Stimulated activated CD4-positive, alpha-beta T cell treated with anti-CD3 and anti-CD28 coated beads, Interleukin-15, amount 100 ng/mL, for 1 hour (primary cell): ENCODE data around the gene ZNF552.
"Not testable (repeated sequence)": the region's sequence is repeated elsewhere in the genome, so short reads cannot be mapped to it uniquely, and the experiment has no call there.

ENCODE experiments used
- DNase-seq, 2 donors: peaks; one replicate each; pipeline ENCODE4 v3.0.0-alpha.2; 2020; ENCODE audit warnings: low read depth in 1 of 2, low spot score in 1 of 2

The ZNF552 gene

DNA sequence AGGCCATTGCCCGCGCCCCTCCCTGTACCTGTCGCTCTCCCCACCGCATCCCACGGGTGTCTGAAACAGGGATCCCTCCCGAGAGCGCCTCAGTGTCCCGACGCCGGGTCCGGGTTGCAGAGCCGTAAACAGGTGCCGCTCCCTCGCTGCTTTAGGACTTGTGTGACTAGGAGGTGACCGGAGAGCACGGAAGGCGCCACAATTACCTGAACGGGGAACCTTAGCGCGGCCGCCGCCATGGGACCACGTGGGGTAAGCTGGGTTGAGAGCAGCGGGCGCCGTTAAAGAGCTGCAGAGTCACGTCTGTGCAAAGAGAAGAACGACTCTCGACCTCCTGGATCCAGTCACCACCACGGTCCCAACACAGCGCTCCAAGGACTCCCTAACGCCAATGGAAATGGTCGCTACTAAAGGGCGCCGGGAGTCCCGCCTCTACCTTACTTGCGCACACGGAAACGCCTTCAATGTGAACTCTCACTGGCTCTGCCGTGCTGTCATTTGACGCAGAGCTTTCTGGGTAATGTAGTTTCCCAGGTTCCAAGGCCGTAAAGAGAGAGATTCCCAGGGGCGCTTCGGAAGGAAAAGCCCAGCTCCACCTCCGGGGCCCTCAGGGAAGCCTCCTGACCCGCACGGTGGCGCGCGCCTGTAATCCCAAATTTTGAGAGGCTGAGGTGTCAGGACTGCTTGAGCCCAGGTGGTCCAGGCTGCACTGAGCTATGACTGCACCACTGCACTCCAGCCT is at the start of gene ZNF552:
Gene ZNF552 (minus strand): TSS at position 409 of the 742 bp plus-strand sequence. CDS start 170 bp downstream, at position 239.
- peak; percentile 43 to 48 for DNase-seq

DNA sequence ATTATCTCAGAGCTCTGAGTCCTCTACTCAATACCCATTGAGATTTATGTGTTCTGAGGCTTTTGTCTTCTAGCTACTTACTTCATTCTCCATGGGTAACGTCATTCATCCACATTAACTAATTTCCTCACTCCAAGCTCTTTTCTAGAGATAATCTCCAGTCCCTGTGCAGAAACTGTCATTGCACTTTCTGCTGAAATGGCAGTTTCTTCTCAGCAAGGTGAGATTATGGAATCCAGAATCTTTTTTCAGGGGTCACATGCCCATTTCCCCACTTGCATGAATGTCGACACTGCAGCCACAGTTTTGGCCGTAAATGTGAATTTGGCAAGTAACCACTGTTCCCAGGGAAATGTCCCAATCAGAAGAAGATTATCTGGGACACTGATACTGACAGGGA is 47.6 kb upstream of the ZNF552 start:
- not testable (repeated sequence) for DNase-seq

DNA sequence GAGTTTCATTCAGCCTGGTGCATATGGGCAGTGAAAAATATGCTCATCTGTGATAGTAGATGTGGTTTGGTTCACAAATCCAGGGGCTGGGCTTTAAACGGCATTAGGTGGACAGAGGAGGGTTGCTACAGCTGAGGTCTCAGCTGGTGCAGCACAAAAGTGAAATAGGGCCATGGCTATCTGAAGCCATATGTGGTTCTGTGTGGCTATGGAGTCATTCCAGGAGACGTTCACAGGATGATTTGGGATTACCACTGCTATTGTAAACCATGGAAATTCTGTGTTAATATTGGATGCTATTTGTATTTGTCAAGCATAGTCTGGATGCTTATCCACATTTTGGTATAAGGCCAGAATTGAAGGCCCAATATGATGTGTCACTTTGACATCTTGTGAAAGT is 39.4 kb upstream of the ZNF552 start:
- DNase-seq = not testable (repeated sequence)

DNA sequence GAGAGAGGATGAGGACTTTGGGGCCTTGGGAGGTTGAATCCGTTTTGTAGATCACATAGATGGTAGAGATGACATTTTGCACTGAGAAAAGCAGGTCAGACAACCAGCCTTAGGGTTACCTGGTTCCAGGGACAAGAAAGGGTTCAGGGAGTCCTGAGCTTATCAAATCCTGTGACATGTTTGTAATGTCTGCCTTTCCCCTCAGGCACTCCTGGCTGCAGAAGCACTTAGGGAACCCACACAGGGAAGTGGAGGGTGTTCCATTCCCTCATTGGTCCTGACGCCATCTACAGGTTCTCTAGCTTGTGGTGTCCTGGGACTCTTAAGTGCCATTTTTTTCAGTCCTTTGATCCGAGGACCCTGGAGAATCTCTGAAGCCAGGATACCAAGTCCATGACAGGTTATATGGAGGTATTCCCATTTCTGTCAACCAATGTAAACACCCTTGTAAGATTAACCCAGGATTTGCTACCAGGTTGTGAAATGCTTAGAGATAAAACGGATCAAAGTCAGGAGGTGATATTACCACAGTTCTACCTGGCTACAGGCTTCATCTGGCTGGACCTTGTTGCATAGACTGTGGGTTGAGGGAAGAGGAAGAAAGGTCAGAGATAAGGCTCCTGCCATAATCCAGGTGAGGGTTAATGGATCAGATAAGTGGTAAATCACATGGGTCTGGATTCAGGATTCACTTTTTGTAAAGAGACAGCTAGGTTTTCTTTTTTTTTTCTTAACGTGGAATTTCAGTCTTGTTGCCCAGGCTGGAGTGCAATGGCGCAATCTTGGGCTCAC is 37.3 kb upstream of the ZNF552 start:
- not testable (repeated sequence) for DNase-seq

DNA sequence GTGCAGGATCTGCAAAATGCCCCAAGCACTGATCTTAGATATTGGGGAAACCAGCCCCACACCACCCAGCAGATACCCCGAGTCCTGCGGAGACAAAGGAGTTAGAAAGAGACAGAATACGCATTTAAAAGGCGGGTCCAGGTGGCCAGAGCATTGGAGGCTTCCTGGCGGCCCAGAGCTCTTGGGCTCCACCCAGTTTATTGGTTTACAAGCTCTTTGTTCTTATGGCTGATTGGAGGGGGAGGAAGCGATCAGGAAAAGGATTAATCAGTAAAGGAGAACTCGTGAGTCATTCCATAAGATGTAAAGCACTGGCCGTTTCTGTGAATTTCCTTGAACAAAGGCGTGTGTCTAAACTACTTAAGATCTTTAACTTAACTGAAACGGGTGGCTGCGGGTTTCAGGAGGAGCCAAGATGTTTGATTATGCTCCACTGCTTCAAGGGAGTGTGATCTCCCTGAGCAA is 35.9 kb upstream of the ZNF552 start:
- DNase-seq = no peak

DNA sequence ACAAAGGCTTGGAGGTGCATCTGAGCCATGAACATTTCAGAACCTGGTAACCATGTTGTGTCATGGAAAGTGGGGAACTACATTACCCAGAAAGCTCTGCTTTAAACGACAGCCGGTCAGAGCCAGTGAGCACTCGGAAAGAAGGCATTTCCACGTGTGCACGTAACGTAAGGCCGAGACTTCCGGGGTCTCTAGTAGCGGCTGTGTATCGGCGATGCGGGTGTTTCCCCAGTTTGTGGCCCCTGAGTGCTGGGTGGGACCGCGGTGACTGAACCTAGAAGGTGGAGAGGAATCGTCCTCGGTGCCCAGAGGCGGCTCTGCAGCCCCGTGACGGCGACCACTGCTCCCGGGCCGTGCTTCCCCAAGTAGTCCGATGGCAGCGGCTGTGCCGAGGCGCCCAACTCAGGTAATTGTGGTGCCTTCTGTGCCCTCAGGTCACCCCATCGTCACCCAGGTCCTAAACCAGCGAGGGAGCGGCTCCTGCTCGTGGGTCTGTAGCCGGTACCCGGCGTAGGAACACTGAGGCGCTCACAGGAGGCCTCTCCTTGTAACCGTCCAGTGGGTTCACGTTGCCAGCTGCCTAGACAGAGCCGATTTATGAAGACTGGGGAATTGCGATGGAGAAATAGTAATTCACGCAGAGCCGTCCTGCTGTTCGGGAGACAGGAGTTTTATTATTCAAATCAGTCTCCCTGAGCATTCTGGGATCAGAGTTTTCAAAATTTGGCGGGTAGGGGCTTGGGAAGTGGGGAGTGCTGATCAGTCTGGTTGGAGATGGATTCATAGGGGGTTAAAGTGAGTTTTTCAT is 35.2 kb upstream of the ZNF552 start, which contains the start of gene ZNF587:
Gene ZNF587 (plus strand): TSS at position 194 of the 808 bp plus-strand sequence. CDS start 180 bp downstream, at position 374.
- peak; percentile 55 for DNase-seq

DNA sequence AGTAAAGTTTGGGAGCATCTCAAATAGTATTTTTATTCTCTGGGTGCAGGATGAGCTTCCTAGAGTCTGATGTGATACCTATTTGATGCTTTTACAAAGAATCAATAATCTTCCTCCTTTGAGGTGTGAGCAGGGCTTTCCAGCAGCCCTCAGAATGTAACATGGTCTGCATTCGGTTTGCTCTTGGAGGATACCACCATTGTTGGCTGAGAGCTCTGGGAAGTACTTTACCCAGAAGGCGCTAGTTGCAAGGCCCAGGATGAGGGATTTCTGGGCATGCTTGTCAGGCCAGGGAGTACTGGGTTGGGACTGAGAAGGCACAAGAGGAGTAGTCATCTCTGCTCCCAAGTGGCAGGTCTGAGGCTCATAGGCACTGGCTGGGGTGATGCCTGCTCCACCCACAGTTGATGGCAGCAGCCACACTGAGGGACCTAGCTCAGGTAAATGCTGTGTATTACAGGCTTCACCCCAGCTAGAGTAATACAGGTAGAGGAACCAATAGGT is 34.5 kb upstream of the ZNF552 start:
- DNase-seq = not testable (repeated sequence)

DNA sequence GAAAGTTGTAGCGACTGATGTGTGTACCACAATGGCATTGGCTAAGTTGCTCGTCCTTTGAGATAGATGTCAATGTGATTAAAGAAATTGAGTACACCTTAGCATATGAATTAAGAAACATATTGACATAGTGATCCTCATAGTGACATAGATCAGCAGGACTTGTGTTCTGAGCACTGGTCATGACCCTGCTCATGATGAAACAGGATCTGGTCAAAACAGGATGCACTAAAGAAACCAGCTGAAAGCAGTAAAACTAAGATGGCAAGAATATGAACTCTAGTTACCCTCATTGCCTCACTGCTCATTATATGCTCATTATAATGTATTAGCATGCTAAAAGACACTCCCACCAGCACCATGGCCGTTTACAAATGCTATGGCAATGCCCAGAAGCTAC is 32.5 kb upstream of the ZNF552 start:
- DNase-seq = not testable (repeated sequence)

DNA sequence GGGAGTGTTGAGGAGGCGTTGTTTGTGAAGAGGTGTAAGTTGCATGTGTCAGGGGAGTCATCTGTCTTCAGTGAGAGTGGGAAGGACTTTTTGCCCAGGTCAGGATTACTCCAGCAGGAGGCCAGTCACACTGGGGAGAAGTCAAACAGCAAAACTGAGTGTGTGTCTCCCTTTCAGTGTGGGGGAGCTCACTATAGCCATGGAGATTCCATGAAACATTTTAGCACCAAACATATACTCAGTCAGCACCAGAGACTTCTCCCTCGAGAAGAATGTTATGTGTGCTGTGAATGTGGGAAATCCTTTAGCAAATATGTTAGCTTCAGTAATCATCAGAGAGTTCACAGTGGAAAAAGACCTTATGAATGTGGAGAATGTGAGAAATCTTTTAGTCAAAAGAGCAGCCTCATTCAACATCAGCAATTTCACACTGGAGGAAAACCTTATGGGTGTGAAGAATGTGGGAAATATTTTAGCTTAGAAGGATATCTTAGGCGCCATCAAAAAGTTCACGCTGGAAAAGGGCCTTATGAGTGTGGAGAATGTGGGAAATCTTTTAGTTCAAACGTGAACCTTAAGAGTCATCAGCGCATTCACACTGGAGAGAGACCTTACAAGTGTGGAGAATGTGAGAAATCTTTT is 26.5 kb upstream of the ZNF552 start:
- DNase-seq = no peak

DNA sequence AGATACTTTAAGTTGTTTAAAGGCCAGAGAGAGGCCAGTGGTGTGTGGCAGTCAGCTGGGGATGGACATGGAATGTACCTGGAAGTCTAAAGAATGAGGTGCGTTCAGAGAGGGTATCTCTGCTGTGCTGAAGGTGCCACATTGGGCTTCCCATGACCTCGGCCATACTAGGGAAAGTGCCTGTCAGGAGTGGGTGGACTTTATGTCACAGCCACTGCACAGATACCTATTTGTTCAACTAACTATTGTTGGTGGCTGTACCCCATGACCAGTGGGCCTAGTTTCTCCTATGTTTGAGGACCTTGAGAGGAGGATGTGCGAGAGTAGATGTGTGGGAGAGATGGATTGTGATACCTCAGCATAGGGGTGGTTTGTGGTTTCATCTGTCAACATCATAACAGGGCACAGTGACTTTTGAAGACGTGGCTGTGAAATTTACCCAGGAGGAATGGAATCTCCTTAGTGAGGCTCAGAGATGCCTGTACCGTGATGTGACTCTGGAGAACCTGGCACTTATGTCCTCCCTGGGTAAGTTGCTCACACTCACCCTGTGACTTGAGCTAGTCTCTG is 24.0 kb upstream of the ZNF552 start:
- DNase-seq = not testable (repeated sequence)

DNA sequence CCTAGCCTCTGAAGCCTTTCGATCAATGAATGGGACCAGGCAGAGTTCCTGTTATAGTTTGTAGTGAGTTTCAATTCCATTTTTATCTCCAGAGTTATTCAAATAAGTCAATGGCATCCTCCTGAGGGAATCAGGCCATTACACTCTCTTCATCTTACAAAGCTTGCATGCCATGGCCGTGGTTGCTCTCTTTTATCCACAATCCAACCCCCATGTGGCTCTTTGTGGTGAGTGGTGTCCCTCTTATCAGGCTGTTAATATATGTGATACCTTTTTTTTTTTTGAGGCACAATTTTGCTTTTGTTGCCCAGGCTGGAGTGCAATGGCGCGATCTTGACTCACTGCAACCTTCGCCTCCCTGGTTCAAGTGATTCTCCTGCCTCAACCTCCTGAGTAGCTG is 22.3 kb upstream of the ZNF552 start:
- not testable (repeated sequence) for DNase-seq

DNA sequence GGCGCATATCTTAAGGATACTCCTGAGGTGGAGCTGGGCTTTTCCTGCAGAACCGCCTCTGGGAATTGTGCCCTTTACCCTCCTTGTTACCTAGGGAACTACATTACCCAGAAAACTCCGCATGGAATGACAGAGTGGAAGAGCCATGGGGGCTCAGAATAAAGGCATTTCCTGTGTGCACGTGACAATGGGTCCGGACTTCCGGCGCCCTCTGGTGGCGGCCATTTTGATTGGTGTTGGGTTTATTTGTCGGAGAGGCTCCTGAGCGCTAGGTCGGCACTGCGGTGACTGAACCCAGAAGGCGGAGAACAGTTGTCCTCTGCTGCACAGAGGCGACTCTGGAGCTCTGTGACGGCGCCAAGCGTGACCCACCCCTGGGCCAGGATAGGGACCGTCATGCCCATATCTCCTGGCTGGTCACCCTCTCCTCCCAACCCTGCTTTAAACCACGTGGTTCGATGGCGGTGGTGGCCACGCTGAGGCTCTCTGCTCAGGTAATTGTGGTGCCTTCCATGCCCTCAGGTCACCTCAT is 15.4 kb upstream of the ZNF552 start, which contains the start of gene ZNF587B:
Gene ZNF587B (plus strand): TSS at position 229 of the 532 bp plus-strand sequence. CDS start 230 bp downstream, at position 459.
- DNase-seq = peak in 1 of 2 donors; percentile 25

DNA sequence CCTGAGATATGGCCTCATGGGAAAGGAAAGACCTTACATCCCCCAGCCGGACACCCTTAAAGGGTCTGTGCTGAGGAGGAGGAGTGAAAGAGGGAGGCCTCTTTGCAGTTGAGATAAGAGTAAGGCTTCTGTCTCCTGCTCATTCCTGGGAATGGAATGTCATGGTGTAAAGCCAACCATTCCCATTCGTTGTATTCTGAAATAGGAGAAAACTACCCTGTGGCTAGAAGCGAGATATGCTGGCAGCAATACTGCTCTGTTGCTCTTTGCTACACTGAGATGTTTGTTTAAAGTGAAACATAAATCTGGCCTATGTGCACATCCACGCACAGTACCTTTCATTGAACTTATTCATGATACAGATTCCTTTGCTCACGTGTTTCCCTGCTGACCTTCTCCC is 14.6 kb upstream of the ZNF552 start:
- DNase-seq = no peak

DNA sequence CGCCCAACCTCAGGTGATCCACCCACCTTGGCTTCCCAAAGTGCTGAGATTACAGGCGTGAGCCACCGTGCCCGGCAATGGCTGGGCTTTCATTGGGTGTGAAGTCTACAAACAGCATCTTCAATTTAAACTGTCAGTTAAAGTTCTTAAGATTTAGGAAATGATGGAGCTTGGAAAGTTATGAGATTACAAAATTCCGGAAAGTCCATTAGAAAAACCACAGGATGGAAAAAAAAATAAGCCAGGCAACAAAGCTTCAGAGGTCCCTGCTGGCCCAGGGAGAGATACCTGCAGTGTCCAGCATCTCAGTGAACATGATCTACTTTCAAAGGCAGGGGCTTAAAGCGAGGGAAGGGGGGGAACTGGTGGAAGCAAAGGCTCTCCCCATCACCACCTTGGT is 10.8 kb upstream of the ZNF552 start:
- no peak for DNase-seq

DNA sequence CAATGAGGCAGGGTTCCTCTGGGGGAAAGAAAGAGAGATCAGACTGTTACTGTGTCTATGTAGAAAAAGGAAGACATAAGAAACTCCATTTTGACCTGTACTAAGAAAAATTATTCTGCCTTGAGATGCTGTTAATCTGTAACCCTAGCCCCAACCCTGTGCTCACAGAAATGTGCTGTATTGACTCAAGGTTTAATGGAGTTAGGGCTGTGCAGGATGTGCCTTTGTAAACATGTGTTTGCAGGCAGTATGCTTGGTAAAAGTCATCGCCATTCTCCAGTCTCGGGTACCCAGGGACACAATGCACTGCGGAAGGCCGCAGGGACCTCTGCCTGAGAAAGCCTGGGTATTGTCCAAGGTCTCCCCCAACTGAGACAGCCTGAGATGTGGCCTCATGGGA is 8.9 kb upstream of the ZNF552 start:
- not testable (repeated sequence) for DNase-seq

DNA sequence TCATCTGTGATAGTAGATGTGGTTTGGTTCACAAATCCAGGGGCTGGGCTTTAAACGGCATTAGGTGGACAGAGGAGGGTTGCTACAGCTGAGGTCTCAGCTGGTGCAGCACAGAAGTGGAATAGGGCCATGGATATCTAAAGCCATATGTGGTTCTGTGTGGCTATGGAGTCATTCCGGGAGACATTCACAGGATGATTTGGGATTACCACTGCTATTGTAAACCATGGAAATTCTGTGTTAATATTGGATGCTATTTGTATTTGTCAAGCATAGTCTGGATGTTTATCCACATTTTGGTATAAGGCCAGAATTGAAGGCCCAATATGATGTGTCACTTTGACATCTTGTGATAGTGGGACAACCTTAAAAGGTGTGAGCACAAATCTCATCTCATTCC is 8.4 kb upstream of the ZNF552 start:
- not testable (repeated sequence) for DNase-seq

DNA sequence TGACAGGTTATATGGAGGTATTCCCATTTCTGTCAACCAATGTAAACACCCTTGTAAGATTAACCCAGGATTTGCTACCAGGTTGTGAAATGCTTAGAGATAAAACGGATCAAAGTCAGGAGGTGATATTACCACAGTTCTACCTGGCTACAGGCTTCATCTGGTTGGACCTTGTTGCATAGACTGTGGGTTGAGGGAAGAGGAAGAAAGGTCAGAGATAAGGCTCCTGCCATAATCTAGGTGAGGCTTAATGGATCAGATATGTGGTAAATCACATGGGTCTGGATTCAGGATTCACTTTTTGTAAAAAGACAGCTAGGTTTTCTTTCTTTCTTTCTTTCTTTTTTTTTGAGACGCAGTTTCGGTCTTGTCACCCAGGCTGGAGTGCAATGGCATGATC is 6.8 kb upstream of the ZNF552 start:
- not testable (repeated sequence) for DNase-seq

DNA sequence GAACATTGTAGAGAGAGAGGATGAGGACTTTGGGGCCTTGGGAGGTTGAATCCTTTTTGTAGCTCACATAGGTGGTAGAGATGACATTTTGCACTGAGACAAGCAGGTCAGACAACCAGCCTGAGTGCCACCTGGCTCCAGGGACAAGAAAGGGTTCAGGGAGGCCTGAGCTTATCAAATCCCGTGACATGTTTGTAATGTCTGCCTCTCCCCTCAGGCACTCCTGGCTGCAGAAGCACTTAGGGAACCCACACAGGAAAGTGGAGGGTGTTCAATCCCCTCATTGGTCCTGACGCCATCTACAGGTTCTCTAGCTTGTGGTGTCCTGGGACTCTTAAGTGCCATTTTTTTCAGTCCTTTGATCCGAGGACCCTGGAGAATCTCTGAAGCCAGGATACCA is 6.4 kb upstream of the ZNF552 start:
- DNase-seq = not testable (repeated sequence)

DNA sequence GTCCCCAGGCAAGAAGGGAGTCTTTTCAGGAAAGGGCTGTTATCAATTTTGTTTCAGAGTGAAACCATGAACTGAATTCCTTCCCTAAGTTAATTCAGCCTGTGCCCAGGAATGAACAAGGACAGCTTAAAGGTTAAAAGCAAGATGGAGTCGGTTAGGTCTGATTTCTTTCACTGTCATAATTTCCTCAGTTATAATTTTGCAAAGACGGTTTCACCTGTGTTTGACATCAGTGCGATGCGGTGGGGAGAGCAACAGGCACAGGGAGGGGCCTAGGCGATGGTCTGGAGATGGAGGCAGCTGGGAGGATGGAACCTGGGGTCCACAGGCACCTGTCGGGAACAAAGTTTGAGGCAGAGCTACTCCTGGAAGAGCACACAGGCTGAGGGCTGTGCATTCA is 5.9 kb upstream of the ZNF552 start:
- DNase-seq = no peak
